NCI-H2196 treated with DMSO at 0.1 percent for 48 hours (cell line): Measurements from ENCODE around the gene ZNF385D.

Experiments
- DNase-seq: peaks from one replicate; lab custom pipeline; 2025; ENCODE audit not compliant: unreplicated experiment; lab: John Stamatoyannopoulos, UW

ZNF385D gene

GRCh38 chr3:21682206-21682605 lies 68.8 kb downstream of the ZNF385D start:
- no peak for DNase-seq

- no peak for DNase-seq
Measured at GRCh38 chr3:21673393-21673792, 77.6 kb downstream of the ZNF385D start.

DNA sequence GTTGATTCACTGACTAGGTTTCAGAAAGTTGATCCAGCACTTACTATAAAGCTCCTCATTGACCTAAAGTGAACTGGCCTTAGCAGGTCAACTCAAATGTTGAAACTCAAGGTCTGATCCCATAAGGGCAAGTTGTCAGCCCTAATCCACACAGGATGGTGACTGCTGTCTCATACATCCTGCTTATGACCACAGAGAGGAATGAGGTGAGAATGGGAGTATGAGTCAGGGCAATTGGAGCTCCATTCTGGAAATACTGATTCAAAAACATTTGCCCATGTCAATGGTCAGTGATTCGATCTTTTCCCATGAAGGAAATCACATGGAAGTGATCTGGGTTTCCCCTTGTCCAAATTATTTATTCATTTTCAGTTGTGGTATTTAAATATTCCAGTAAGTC lies 78.7 kb downstream of the ZNF385D start:
- no peak for DNase-seq

- DNase-seq: no peak
Measured at GRCh38 chr3:21670386-21670785, 80.6 kb downstream of the ZNF385D start.

DNA sequence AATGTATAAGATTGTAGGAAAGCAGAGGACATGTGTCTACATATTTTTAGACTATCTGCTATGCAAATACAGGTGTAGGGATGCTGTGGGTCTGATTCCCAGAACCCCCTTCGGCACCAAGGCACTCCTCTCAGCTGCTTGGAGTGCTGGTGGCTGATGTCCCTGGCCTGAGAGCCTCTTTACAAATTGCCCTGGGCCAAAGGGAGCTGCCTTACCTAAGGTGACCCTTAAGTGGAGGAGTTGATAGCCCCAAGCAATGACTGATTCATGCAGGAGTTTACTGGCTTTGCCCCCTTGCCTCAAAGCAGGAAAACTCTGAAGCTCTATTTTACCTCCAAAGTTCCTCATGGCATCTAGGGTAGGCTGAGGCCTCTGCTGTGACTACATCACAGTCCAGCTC lies 83.0 kb downstream of the ZNF385D start:
- DNase-seq: no peak

- DNase-seq: no peak
Measured at GRCh38 chr3:21665444-21666100, 85.4 kb downstream of the ZNF385D start.

GRCh38 chr3:21664996-21665395 lies 86.0 kb downstream of the ZNF385D start:
- DNase-seq: no peak

DNA sequence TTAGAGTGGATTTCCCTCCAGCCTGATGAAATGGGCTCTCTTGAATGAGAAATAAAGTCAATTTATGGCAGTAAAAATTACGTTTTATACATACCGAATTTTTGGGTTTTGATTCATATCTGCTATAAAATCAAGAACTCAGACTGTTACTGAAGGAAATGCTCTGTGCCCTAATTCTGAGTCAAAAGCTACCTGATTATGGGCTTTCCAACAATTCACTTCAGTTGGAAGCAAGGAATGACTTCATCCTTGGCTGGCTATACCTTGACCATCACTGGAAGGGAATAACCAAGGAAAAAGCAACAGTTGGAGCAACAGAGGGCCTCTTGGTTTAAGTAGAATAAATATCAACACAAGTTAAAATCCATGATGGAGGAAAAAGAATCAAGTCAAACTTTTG lies 88.6 kb downstream of the ZNF385D start:
- DNase-seq: no peak

DNA sequence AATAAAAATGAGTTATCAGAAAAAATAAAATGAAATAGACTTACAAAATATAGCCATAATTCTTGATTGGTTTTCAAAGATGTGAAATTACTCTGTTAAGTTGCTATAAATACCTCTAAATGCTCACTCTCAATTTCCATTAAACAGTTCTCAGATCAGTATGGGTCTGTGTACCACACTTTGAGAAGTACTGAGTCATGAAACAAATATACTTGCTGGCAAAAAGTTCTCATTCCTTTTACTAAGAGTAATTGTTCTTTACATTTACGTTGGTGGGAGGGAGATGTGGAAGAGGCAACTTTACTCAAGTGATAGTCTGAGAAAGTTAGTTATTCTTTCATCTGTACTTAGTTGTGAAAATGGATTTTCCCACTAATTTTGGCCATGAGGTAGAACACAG lies 96.3 kb downstream of the ZNF385D start:
- no peak for DNase-seq

- DNase-seq: no peak
Measured at GRCh38 chr3:21654241-21654640, 96.8 kb downstream of the ZNF385D start.

GRCh38 chr3:21649519-21649918 lies 101.5 kb downstream of the ZNF385D start:
- no peak for DNase-seq

- DNase-seq: no peak
Measured at GRCh38 chr3:21647961-21648360, 103.0 kb downstream of the ZNF385D start.

- no peak for DNase-seq
Measured at GRCh38 chr3:21645121-21645897, 105.7 kb downstream of the ZNF385D start.

DNA sequence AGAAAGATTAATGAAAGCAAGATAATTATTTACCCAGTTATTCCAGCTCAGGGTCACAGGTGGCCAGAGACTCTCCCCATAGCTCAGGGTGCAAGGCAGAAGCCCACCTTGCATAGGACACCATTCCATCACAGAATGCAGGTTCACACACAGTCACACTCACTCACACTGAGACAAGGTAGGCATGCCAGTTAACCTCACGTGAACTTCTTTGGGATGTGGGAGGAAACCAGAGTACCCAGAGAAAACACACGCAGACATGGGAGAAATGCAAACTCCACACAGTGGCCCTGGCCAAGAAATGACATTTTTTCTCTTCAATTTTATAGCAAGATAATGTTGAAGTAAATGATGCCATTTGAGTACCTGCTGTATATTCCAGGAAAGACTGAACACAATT lies 106.7 kb downstream of the ZNF385D start:
- no peak for DNase-seq

DNA sequence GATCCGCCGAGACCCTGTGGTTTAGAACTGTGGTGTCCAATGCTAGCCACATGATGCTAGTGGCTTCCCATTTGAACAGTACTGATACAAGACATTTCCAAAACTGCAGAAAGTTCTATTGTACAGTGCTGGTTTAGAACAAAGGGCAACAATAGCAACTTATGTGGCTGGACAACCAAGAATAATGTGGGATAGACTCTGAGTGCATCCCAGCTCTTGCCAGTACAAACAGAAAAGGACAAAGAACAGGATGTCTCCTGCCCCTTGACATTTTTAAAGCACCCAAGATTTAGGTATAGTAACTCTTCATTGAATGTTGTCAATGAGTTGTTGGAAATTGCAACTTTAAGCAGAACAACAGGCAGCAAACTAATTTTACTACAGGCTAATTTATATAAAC lies 107.3 kb downstream of the ZNF385D start:
- DNase-seq: no peak

- DNase-seq: no peak
Measured at GRCh38 chr3:21642433-21642832, 108.6 kb downstream of the ZNF385D start.

DNA sequence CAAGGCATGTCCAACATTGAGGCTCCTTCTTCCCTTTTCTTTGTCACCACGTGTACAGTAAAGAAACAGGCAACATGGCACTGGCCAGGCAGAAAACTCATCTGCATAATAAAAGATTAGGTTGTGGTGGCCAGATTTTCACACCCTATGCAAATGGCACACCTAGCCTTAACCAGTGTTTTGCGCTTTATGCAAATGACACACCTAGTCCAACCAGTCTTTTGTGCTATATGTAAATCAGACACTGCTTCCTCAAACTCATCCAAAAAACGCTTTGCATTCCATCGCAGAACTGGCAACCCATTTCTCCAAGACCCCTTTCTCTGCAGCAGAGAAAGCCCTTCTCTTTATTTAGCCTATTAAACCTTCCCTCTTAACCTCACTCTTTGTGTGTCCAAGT lies 109.1 kb downstream of the ZNF385D start:
- no peak for DNase-seq

DNA sequence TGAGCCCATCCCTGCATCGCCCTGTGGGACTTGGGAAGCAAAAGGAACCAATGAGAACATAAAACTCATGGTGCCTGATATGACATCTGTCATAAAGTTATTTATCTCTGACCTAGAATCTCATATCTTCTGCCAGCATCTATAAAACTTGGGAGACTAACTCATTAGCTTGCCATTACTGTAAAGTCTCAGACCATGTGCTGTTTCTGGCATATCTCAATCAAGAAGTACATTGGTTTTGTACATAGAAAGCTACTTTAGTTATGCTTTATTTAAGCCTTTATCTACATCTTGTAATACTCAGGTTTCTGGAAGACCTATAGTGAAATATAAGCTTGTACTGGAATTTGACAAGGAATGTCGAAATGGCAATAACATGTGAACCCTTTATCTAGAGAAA lies 112.5 kb downstream of the ZNF385D start:
- DNase-seq: no peak

DNA sequence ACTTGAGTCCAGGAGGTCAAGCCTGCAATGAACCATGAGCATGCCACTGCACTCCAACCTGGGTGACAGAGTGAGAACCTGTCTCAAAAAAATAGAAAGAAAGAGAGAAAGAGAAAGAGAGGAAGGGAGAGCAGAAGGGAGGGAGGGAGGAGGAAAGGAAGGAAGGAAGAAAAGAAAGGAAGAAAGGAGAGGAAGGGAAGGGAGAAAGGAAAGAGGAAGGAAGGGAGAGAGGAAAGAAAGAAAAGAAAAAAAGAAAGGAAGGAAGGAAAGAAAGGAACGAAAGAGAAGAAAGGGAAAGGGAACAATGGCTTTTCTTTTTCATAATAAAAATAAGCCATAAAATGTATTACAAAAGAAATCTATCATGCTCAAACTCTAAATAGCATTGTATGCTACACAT lies 116.9 kb downstream of the ZNF385D start:
- no peak for DNase-seq

DNA sequence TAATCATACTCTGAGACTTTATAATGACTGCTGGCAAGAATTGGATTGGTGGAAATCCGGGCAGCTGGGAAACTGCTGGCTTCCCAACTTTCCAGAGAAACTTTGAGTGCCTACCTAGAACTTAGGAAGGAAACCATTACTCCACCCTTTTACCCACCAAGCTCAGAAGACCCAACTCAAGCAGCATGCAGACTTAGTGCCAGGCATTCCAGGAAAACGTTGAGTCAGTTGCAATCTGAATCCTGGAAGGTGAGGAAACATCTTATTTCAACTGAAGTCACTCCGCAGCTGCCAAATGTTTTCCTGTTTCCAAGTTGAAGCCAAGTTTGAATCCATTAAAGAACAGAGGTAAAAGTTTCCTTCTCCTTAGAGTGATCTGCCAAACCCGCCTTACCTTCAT lies 126.5 kb downstream of the ZNF385D start:
- no peak for DNase-seq

- DNase-seq: no peak
Measured at GRCh38 chr3:21621181-21621651, 129.8 kb downstream of the ZNF385D start.

DNA sequence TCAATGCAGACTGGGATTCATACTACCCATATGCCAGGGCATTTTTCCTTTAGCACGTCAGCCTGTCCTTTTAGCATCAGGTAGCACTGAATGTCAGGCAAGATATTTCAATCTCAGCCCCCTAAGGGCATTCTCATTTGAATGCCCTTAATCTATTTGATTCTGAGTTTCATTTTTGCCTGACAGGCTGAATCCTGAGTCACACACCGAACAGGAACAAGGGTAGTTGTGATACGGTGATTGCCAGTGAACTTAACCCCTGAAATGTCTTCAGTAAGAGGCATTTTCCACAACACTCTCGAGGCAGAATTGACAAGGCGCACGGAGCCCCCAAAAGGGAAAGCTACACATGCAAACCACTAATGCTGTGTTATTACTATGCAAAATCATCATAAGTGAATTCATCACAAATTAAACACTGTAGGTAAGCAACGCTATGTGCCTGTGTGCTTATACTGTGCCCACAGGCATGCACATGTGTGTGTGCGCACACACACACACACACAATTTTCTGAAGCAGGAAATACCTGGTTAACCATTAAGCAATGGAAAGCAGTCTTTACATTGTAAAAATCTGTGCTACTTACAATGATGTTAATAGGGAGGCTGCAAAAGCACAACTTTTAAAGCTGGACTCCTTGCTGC lies 130.4 kb downstream of the ZNF385D start:
- DNase-seq: no peak
